ENCODE results near the gene FGGY. TPM values are rescaled to one million over a fixed set of nuclear protein-coding genes. Genes with fewer than 3 reads are reported as not detected.

The FGGY gene
- total and polyA plus RNA-seq, 2 donors (not counting 3 experiments of a cell fraction or from before 2014, with no cell fraction given), result 5.6 to 6.4 TPM

- Histone ChIP-seq H3K27ac (ENCODE audit: insufficient read depth, low read depth, low read length) (no peak overlapping the region), H3K9ac (replicated peaks; ENCODE audit: extremely low read depth, insufficient read depth, low read length) (no peak overlapping the region), H4K20me1 (replicated peaks; ENCODE audit: control insufficient read depth, extremely low read depth, insufficient read depth, low read length) (no peaks in the 10 kb centered on the region), H3K9me3 (replicated peaks; ENCODE audit: control insufficient read depth, insufficient read depth, low read length) (no peaks in the 10 kb centered on the region), H3K4me2 (ENCODE audit: insufficient read depth, low read length) (no peak overlapping the region), H3K79me2 (ENCODE audit: control insufficient read depth, insufficient read depth, low read length) (no peaks in the 10 kb centered on the region), H3K27me3 (ENCODE audit: control insufficient read depth in 2 of 2, insufficient read depth in 2 of 2, low read length in 2 of 2) (peaks cover 0 to 7% of the 10 kb centered on the region in 2 experiments), H2AFZ (ENCODE audit: low read depth, low read length) (no peak overlapping the region), H3K36me3 (ENCODE audit: control insufficient read depth in 2 of 2, extremely low read depth in 1 of 2, insufficient read depth in 2 of 2, low read length in 2 of 2) (no peaks in the 10 kb centered on the region), H3K9me1 (replicated peaks; ENCODE audit: control insufficient read depth, extremely low read depth, insufficient read depth, low read length) (no peaks in the 10 kb centered on the region), H3K4me3 (replicated peaks in 1 of 3; ENCODE audit: insufficient read depth in 1 of 3, low read depth in 1 of 3, low read length in 3 of 3) (no peak overlapping the region), H3K4me1 (ENCODE audit: control insufficient read depth, extremely low read depth, insufficient read depth, low read length) (no peaks in the 10 kb centered on the region)
- dilution Hi-C loops (cut with MboI; ENCODE audit: extremely low pct_ligation_motif_present, low sequenced_read_pairs), result no loop called here
- FAIRE-seq (no peak), DNase-seq (ENCODE audit: low read depth, low spot score) (no peak)
- no peak for TF ChIP-seq GATA2 (IDR thresholded peaks at IDR 0.05; ENCODE audit: insufficient read depth, insufficient read length, low read depth, low read length)
- no peak for TF ChIP-seq JUN (IDR thresholded peaks at IDR 0.05; ENCODE audit: borderline replicate concordance, insufficient read depth, insufficient read length, low read depth)
- TF ChIP-seq MYC (IDR thresholded peaks at IDR 0.05; ENCODE audit: low read depth, low read length), result no peak
- TF ChIP-seq POLR2A (IDR thresholded peaks at IDR 0.05; ENCODE audit: low read depth, low read length), result no peak
- TF ChIP-seq FOS (IDR thresholded peaks at IDR 0.05; ENCODE audit: borderline replicate concordance, insufficient read depth, low read length), result no peak
- no peak for TF ChIP-seq MAX (IDR thresholded peaks at IDR 0.05; ENCODE audit: insufficient read depth, insufficient read length)
- no peak for TF ChIP-seq EZH2 (IDR thresholded peaks at IDR 0.05; ENCODE audit: borderline replicate concordance, low read depth, low read length, severe bottlenecking)
- TF ChIP-seq CTCF (IDR thresholded peaks at IDR 0.05; ENCODE audit: extremely low read depth in 1 of 2, insufficient read depth in 1 of 2, low read depth in 1 of 2, low read length in 2 of 2), result no peak
- no peak for TF ChIP-seq POLR2AphosphoS5 (IDR thresholded peaks at IDR 0.05; ENCODE audit: insufficient read depth, low read depth, low read length)
- intact Hi-C loops (cut with micrococcal nuclease), result no loop called here
- BruUV-seq (replicated peaks), result no TSS peak
- CTCF ChIA-PET, result interaction anchor here (1.0 to 1.3 kb wide), 2 partner anchors 9 to 10 kb away, joined by 3 to 4 read pairs; no protein-coding TSS in a partner anchor
- POLR2A ChIA-PET, result no interaction called here
These were observed 508.7 kb downstream of the FGGY start for GRCh38 chr1:59805554-59805953.

Small RNA genes lying within 50 kb of the gene (microRNA-seq; reads per million reads assigned to microRNA genes)
- gene MIR4711 (ENCODE audit: borderline number of aligned reads, borderline replicate concordance), result not detected

Small RNA genes lying within 50 kb of the gene (small RNA-seq; reads per million reads assigned to genes)
- not detected for gene MIR4711 (ENCODE audit: insufficient read depth, insufficient read length, low read depth, low replicate concordance)

All from endothelial cell of umbilical vein (primary cell).